Peyer's patch (tissue), 4 donors: Measurements from ENCODE around the gene IGFBP4.

Experiments used
- CTCF ChIP-seq, 6 experiments: fragments of 450-650 bp in 4 of 6; fragments of 200-600 bp in 2 of 6; sonication (generic) in 1 of 6; IDR thresholded peaks; one replicate each; pipeline ENCODE4 v1.5.1; 2017 to 2019; ENCODE audit warnings: antibody characterized with exemption in 6 of 6, mild to moderate bottlenecking in 3 of 6, moderate library complexity in 1 of 6
- POLR2A ChIP-seq, 2 donors: fragments of 450-650 bp; IDR thresholded peaks; one replicate each; pipeline ENCODE4 v1.5.1; 2017; ENCODE audit warnings: antibody characterized with exemption in 2 of 2, mild to moderate bottlenecking in 2 of 2, moderate library complexity in 2 of 2

DNA sequence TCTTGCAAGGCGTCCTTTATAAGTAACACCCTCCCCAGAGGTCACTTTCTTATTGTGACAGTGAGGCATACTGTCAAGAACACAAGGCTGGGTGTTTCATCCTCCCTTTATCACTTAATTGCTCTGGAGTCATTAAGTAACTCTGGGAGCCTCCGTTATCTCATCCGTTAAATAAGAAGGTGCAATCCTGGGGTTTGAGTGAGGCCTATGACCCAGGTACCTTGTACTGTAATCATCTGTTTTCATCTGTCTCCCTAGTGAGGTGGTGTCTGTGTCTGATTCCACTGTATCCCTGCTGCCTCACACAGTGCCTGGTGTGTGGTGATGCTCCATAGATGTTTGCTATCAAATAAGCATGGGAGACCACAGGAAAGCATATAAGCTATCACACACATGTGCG is 40.4 kb downstream of the IGFBP4 start:
- TF ChIP-seq CTCF (IDR thresholded peaks at IDR 0.05) (no peak), POLR2A (IDR thresholded peaks at IDR 0.05) (no peak)
